ENCODE measurements around the gene GFI1. TPM values are rescaled to one million over a fixed set of nuclear protein-coding genes. Genes with fewer than 3 reads are reported as not detected.

Gene GFI1
- total and polyA plus RNA-seq, 2 experiments from 2014 or later: not detected

DNA sequence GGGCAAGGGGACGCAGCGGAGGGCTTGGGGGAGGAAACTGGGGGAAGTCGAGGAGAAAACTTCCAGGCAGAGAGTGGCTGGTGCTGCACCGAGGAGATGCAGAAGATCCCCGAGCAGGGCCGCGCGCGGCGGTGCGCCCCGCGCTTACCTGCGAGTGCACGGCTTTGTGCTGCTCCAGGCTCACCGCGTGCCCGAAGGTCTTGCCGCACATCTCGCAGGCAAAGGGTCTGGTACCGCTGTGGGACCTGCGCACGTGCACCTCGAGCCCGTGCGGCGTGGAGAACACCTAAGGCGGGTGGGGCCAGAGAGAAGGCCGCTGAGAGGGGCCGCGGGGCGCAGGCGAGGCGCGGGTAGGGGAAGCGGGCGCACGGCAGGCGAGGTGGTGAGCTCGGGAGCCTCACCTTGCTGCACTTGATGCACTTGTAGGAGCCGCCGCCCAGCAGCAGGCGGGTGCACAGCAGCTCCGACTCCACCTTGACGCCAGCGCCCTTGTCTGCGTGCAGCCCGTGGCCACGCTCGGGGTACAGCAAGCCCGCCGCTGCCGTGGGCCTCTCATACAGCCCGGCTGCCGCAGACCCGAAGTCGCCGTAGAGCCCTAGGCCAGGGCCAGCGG, 6.4 kb downstream of the GFI1 start:
- Histone ChIP-seq H3K4me2 (ENCODE audit: unreplicated experiment) (no peak overlapping the region), H4K20me1 (ENCODE audit: insufficient read depth) (no peaks in the 10 kb centered on the region), H3F3A (ENCODE audit: insufficient read depth) (no peaks in the 10 kb centered on the region), H3K36me3 (ENCODE audit: low read depth) (no peaks in the 10 kb centered on the region), H3K9ac (no peak overlapping the region), H3K9me3 (ENCODE audit: low read depth) (no peaks in the 10 kb centered on the region), H3K27me3 (replicated peaks; ENCODE audit: insufficient read depth) (peaks cover 74% of the 10 kb centered on the region), H3K27ac (no peak overlapping the region), H3K4me1 (ENCODE audit: insufficient read depth) (peaks cover 2% of the 10 kb centered on the region; the same call in 1 of the 2 replicates), H3K9me2 (ENCODE audit: insufficient read depth) (no peaks in the 10 kb centered on the region), H3K79me2 (ENCODE audit: insufficient read depth) (no peaks in the 10 kb centered on the region), H3K4me3 (no peak overlapping the region), H2AFZ (no peak overlapping the region)
- 28 to 36% methylated on average over 37 to 56 of the region's 59 CpGs for WGBS, 2 experiments (ENCODE audit: low coverage in 1 of 2, low lambda C conversion rate in 2 of 2, missing lambda C conversion rate in 2 of 2)
- no peak for TF ChIP-seq EZH2phosphoT487 (IDR thresholded peaks at IDR 0.05; ENCODE audit: insufficient read depth, low read depth)
- no peak for TF ChIP-seq EZH2 (IDR thresholded peaks at IDR 0.05; ENCODE audit: insufficient read depth, poor library complexity, severe bottlenecking)
- peak; percentile 8 for DNase-seq
- in situ Hi-C loops (cut with MboI): no loop called here

DNA sequence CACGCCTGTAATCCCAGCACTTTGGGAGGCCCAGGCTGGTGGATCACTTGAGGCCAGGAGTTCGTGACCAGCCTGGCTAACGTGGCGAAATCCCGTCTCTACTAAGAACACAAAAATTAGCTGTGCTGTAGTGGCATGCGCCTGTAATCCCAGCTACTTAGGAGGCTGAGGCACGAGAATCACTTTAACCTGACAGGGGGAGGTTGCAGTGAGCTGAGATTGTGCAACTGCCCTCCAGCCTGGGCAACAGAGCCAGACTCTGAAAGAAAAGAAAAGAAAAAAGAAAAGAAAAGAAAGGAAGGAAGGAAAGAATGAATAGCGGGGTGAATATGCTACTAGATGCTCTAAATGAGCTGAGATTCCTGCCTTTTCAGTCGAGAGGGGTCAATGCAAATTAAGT, 7.1 kb downstream of the GFI1 start:
- no peak overlapping the region for H2AFZ ChIP-seq
- H3K9me2 ChIP-seq (ENCODE audit: insufficient read depth): no peaks in the 10 kb centered on the region
- no peaks in the 10 kb centered on the region for H3K36me3 ChIP-seq (ENCODE audit: low read depth)
- 0 out of 2 replicates have a peak, but pooled peaks have one; percentile 15 for TF ChIP-seq EZH2phosphoT487 (IDR thresholded peaks at IDR 0.05; ENCODE audit: insufficient read depth, low read depth)
- TF ChIP-seq EZH2 (IDR thresholded peaks at IDR 0.05; ENCODE audit: insufficient read depth, poor library complexity, severe bottlenecking): no peak
- in situ Hi-C loops (cut with MboI): no loop called here
- H3K79me2 ChIP-seq (ENCODE audit: insufficient read depth): no peaks in the 10 kb centered on the region
- no peak overlapping the region for H3K4me2 ChIP-seq (ENCODE audit: unreplicated experiment)
- H3K4me1 ChIP-seq (ENCODE audit: insufficient read depth): no peaks in the 10 kb centered on the region
- H3K9ac ChIP-seq: no peak overlapping the region
- H3F3A ChIP-seq (ENCODE audit: insufficient read depth): no peaks in the 10 kb centered on the region
- WGBS, 2 experiments (ENCODE audit: low coverage in 1 of 2, low lambda C conversion rate in 2 of 2, missing lambda C conversion rate in 2 of 2): 84 to 85% methylated on average over 9 of the region's 9 CpGs
- H3K4me3 ChIP-seq: no peak overlapping the region
- peaks cover 72% of the 10 kb centered on the region for H3K27me3 ChIP-seq (replicated peaks; ENCODE audit: insufficient read depth)
- H3K27ac ChIP-seq: no peak overlapping the region
- no peaks in the 10 kb centered on the region for H3K9me3 ChIP-seq (ENCODE audit: low read depth)
- no peaks in the 10 kb centered on the region for H4K20me1 ChIP-seq (ENCODE audit: insufficient read depth)
- no peak for DNase-seq

DNA sequence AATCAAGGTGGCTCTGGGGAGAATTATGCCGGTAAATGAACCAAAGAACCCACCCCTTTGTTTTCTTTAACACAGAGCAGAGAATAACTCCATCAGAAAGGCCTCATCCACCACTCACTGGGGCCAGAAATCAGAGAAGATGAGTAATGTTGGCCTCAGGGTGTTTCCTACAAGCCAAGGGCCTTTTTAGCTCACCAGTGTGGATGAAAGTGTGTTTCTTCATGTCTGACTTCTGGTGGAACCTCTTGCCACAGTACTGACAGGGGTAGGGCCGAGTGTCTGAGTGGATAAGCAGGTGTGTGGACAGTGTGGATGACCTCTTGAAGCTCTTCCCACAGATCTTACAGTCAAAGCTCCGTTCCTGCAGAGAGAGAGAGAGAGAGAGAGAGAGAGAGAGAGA, 8.3 kb downstream of the GFI1 start:
- H3K36me3 ChIP-seq (ENCODE audit: low read depth): no peaks in the 10 kb centered on the region
- in situ Hi-C loops (cut with MboI): no loop called here
- H3K9me2 ChIP-seq (ENCODE audit: insufficient read depth): no peaks in the 10 kb centered on the region
- H3F3A ChIP-seq (ENCODE audit: insufficient read depth): no peaks in the 10 kb centered on the region
- no peaks in the 10 kb centered on the region for H3K9me3 ChIP-seq (ENCODE audit: low read depth)
- H2AFZ ChIP-seq: no peak overlapping the region
- H3K4me3 ChIP-seq: no peak overlapping the region
- TF ChIP-seq EZH2phosphoT487 (IDR thresholded peaks at IDR 0.05; ENCODE audit: insufficient read depth, low read depth) (no peak), EZH2 (IDR thresholded peaks at IDR 0.05; ENCODE audit: insufficient read depth, poor library complexity, severe bottlenecking) (no peak)
- no peak overlapping the region for H3K4me2 ChIP-seq (ENCODE audit: unreplicated experiment)
- 57 to 77% methylated on average over 2 to 3 of the region's 3 CpGs for WGBS, 2 experiments (ENCODE audit: low coverage in 1 of 2, low lambda C conversion rate in 2 of 2, missing lambda C conversion rate in 2 of 2)
- no peaks in the 10 kb centered on the region for H3K79me2 ChIP-seq (ENCODE audit: insufficient read depth)
- H3K4me1 ChIP-seq (ENCODE audit: insufficient read depth): no peaks in the 10 kb centered on the region
- no peaks in the 10 kb centered on the region for H4K20me1 ChIP-seq (ENCODE audit: insufficient read depth)
- DNase-seq: peak; percentile 46
- H3K27me3 ChIP-seq (replicated peaks; ENCODE audit: insufficient read depth): peaks cover 67% of the 10 kb centered on the region
- no peak overlapping the region for H3K27ac ChIP-seq
- H3K9ac ChIP-seq: no peak overlapping the region

DNA sequence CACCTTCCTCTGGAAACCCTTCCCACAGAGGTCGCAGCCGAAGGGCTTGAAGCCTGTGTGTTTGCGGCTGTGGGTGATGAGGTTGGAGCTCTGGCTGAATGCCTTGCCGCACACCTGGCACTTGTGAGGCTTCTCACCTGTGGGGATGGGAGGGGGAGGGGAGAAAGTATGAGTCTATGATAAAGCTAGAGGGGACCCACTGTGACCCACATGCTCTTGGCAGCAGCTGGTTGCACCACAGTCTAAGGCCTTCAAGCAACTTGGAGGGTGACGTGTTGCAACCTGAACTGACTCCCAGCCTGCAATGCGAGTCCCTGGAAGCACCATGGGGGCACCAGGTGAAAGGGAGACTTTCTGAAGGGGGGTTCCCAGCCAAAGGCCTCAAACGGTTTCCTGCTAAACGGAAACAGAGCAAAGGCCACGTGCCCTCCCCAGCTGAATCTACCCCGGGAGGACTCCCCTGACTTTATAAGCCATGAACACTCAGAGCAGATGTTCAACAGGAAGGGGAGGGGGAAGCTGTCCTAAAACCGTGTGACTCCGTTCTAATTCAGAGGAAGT, 10.6 kb downstream of the GFI1 start:
- Histone ChIP-seq H3K27me3 (replicated peaks; ENCODE audit: insufficient read depth) (peaks cover 44% of the 10 kb centered on the region), H3K4me1 (ENCODE audit: insufficient read depth) (no peaks in the 10 kb centered on the region), H3K4me3 (no peak overlapping the region), H3K9me3 (ENCODE audit: low read depth) (no peaks in the 10 kb centered on the region), H3K9ac (no peak overlapping the region), H3K79me2 (ENCODE audit: insufficient read depth) (no peaks in the 10 kb centered on the region), H4K20me1 (ENCODE audit: insufficient read depth) (no peaks in the 10 kb centered on the region), H2AFZ (no peak overlapping the region), H3K36me3 (ENCODE audit: low read depth) (no peaks in the 10 kb centered on the region), H3K4me2 (ENCODE audit: unreplicated experiment) (no peak overlapping the region), H3F3A (ENCODE audit: insufficient read depth) (no peaks in the 10 kb centered on the region), H3K9me2 (ENCODE audit: insufficient read depth) (no peaks in the 10 kb centered on the region), H3K27ac (no peak overlapping the region)
- no peak for DNase-seq
- no peak for TF ChIP-seq EZH2phosphoT487 (IDR thresholded peaks at IDR 0.05; ENCODE audit: insufficient read depth, low read depth)
- in situ Hi-C loops (cut with MboI): no loop called here
- WGBS, 2 experiments (ENCODE audit: low coverage in 1 of 2, low lambda C conversion rate in 2 of 2, missing lambda C conversion rate in 2 of 2): 61 to 65% methylated on average over 12 of the region's 12 CpGs

Measured in GM23248 (cell line).